OCI-LY1 (cell line): ENCODE data around the gene TCEANC.

Experiments used
- H2AFZ ChIP-seq: fragments of 200-600 bp; sonication (generic), shearing (Covaris generic); 2 replicates; pipeline ENCODE4 v1.6.0; 2014; ENCODE audit warnings: antibody characterized with exemption, mild to moderate bottlenecking, low read length
- H3F3A ChIP-seq: fragments of 200-600 bp; sonication (generic), shearing (Covaris generic); 2 replicates; pipeline ENCODE4 v1.6.0; 2014; ENCODE audit warnings: mild to moderate bottlenecking, antibody characterized with exemption, low read length, moderate library complexity; ENCODE audit not compliant: insufficient read depth
- H3K27ac ChIP-seq: fragments of 200-600 bp; sonication (generic); 2 replicates; pipeline ENCODE4 v1.5.1; 2014; ENCODE audit warnings: low read length, mixed run types, mild to moderate bottlenecking, low read depth; ENCODE audit not compliant: poor library complexity, severe bottlenecking
- H3K27me3 ChIP-seq: fragments of 200-600 bp; sonication (generic); 2 replicates; pipeline ENCODE4 v1.6.0; 2014; ENCODE audit warnings: antibody characterized with exemption, mild to moderate bottlenecking, low read length, moderate library complexity; ENCODE audit not compliant: insufficient read depth
- H3K36me3 ChIP-seq: fragments of 200-600 bp; sonication (generic); 2 replicates; pipeline ENCODE4 v1.6.1; 2014; ENCODE audit warnings: mild to moderate bottlenecking, antibody characterized with exemption, low read length, moderate library complexity, mixed read lengths; ENCODE audit not compliant: insufficient read depth
- H3K4me1 ChIP-seq: fragments of 200-600 bp; sonication (generic); 2 replicates; pipeline ENCODE4 v1.5.1; 2014; ENCODE audit warnings: mild to moderate bottlenecking, low read length, moderate library complexity; ENCODE audit not compliant: insufficient read depth, severe bottlenecking
- H3K4me2 ChIP-seq: fragments of 200-600 bp; sonication (generic), shearing (Covaris generic); 2 replicates; pipeline ENCODE4 v1.6.1; 2014; ENCODE audit warnings: low read length
- H3K4me3 ChIP-seq: fragments of 200-600 bp; sonication (generic); 2 replicates; pipeline ENCODE4 v1.5.1; 2014; ENCODE audit warnings: low read length, low read depth, mild to moderate bottlenecking, mixed read lengths; ENCODE audit not compliant: poor library complexity, severe bottlenecking
- H3K79me2 ChIP-seq: fragments of 200-600 bp; shearing (Covaris generic); 2 replicates; pipeline ENCODE4 v1.6.1; 2016; ENCODE audit warnings: mixed run types, low read length, mixed read lengths; ENCODE audit not compliant: insufficient read depth
- H3K9ac ChIP-seq: fragments of 200-600 bp; sonication (generic), shearing (Covaris generic); 2 replicates; pipeline ENCODE4 v1.6.1; 2014; ENCODE audit warnings: mild to moderate bottlenecking, low read length, mixed read lengths
- H3K9me2 ChIP-seq: fragments of 200-600 bp; sonication (generic), shearing (Covaris generic); 2 replicates; pipeline ENCODE4 v1.6.1; 2014; ENCODE audit warnings: low read depth, mild to moderate bottlenecking, low read length, mixed read lengths
- H3K9me3 ChIP-seq: fragments of 200-600 bp; shearing (Covaris generic); 2 replicates; pipeline ENCODE4 v1.6.1; 2014; ENCODE audit warnings: low read length, mixed read lengths
- H4K20me1 ChIP-seq: fragments of 200-600 bp; sonication (generic), shearing (Covaris generic); 2 replicates; pipeline ENCODE4 v1.6.0; 2016; ENCODE audit warnings: mild to moderate bottlenecking, low read length; ENCODE audit not compliant: insufficient read depth
- EZH2 ChIP-seq: fragments of 200-600 bp; sonication (generic), shearing (Covaris generic); IDR thresholded peaks from 2 replicates; pipeline ENCODE4 v1.8.0; 2017; ENCODE audit warnings: borderline replicate concordance, mixed run types, mild to moderate bottlenecking, antibody characterized with exemption, low read length, moderate library complexity, mixed read lengths
- TF ChIP-seq, protein P1 (sequence below): fragments of 200-600 bp; sonication (generic), shearing (Covaris generic); IDR thresholded peaks from 2 replicates; pipeline ENCODE4 v1.5.1; 2017; ENCODE audit warnings: mild to moderate bottlenecking, antibody characterized with exemption, low read length, moderate library complexity, mixed read lengths

TCEANC gene

DNA sequence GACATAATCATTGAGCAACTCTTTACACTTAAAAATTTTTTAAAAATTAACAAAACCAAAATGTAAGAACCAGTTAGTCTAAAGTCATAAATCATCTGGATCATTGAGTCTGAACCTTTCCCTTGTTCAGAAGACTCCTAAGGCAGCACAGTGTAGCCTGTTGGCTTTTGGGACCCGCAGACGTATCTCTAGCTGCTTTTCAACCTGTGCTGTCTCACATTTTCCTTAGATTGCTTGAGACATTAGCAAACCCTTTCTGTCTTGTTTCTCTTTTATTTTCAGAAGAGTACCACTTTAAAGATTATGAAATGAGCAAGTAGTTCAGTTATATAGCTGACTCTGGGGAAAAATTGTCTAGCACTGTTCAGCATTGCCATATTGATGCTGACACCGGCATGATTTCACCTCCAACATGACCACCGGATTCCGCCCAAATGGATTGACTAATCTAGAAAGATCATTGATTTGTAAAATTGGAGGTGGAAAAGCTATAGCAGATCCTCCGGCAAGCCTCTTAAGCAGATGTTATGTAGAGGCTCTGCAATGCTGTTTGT, 8.9 kb downstream of the TCEANC start:
- TF ChIP-seq, protein P1, sequence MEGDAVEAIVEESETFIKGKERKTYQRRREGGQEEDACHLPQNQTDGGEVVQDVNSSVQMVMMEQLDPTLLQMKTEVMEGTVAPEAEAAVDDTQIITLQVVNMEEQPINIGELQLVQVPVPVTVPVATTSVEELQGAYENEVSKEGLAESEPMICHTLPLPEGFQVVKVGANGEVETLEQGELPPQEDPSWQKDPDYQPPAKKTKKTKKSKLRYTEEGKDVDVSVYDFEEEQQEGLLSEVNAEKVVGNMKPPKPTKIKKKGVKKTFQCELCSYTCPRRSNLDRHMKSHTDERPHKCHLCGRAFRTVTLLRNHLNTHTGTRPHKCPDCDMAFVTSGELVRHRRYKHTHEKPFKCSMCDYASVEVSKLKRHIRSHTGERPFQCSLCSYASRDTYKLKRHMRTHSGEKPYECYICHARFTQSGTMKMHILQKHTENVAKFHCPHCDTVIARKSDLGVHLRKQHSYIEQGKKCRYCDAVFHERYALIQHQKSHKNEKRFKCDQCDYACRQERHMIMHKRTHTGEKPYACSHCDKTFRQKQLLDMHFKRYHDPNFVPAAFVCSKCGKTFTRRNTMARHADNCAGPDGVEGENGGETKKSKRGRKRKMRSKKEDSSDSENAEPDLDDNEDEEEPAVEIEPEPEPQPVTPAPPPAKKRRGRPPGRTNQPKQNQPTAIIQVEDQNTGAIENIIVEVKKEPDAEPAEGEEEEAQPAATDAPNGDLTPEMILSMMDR, result no peak
- TF ChIP-seq EZH2, result no peak
- H4K20me1 ChIP-seq, result no peaks in the 10 kb centered on the region
- no peak overlapping the region for H2AFZ ChIP-seq
- H3K9me3 ChIP-seq, result no peaks in the 10 kb centered on the region
- peak overlapping the region; percentile 80 for H3K27ac ChIP-seq
- peak overlapping the region; percentile 52 for H3K9ac ChIP-seq
- peaks cover 29% of the 10 kb centered on the region for H3K4me1 ChIP-seq
- H3K36me3 ChIP-seq, result peaks cover 23% of the 10 kb centered on the region
- H3K27me3 ChIP-seq, result no peaks in the 10 kb centered on the region
- H3K4me3 ChIP-seq, result peak overlapping the region; percentile 38
- peak overlapping the region; percentile 60 for H3K4me2 ChIP-seq
- no peaks in the 10 kb centered on the region for H3K9me2 ChIP-seq
- no peaks in the 10 kb centered on the region for H3F3A ChIP-seq
- no peaks in the 10 kb centered on the region for H3K79me2 ChIP-seq

DNA sequence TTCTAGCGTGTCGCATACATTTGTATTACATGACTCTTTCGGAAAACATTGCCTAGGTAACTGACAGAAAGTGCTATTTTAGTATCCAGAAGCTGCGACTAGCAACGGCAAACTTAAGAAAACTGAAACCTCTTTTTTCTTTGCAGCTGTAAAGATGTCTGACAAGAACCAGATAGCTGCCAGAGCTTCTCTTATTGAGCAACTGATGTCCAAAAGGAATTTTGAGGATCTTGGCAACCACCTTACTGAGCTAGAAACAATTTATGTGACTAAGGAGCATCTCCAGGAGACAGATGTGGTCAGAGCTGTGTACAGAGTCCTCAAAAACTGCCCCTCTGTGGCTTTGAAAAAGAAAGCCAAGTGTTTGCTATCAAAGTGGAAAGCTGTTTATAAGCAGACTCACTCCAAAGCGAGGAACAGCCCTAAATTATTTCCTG, 9.4 kb downstream of the TCEANC start:
- H3K36me3 ChIP-seq, result peaks cover 23% of the 10 kb centered on the region
- TF ChIP-seq EZH2, result no peak
- TF ChIP-seq, protein P1, result no peak
- H4K20me1 ChIP-seq, result no peaks in the 10 kb centered on the region
- H3K9me3 ChIP-seq, result no peaks in the 10 kb centered on the region
- H3K9ac ChIP-seq, result peak overlapping the region; percentile 52
- H3K27ac ChIP-seq, result peak overlapping the region; percentile 80
- peak overlapping the region; percentile 60 for H3K4me2 ChIP-seq
- H3F3A ChIP-seq, result no peaks in the 10 kb centered on the region
- no peaks in the 10 kb centered on the region for H3K27me3 ChIP-seq
- no peak overlapping the region for H2AFZ ChIP-seq
- no peaks in the 10 kb centered on the region for H3K79me2 ChIP-seq
- H3K4me1 ChIP-seq, result peaks cover 33% of the 10 kb centered on the region
- peak overlapping the region; percentile 38 for H3K4me3 ChIP-seq
- no peaks in the 10 kb centered on the region for H3K9me2 ChIP-seq

DNA sequence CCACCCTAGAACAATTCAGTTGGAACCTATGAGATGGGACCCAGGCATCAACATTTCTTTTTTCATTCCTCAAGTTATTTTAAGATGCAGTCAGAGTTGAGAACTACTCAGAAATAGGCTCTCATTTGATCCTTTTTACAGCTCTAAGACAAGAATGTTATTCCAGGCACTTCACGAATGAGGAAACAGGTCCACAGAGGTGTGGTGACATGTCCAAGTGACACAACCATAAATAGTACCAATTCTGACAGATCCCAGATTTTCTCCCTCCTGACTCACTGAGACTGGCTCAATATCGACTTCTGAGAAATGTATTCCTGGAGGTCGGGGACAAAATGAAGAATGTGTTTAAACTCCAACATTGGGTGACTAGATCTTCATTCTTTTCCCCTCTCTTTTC, 11.1 kb downstream of the TCEANC start:
- Histone ChIP-seq H3K4me2 (no peak overlapping the region), H3K9me3 (no peaks in the 10 kb centered on the region), H3K79me2 (no peaks in the 10 kb centered on the region), H4K20me1 (no peaks in the 10 kb centered on the region), H3K4me1 (peaks cover 30% of the 10 kb centered on the region), H3K9ac (no peak overlapping the region), H3K27ac (no peak overlapping the region), H3K4me3 (no peak overlapping the region), H3K36me3 (peaks cover 23% of the 10 kb centered on the region), H3K27me3 (no peaks in the 10 kb centered on the region), H2AFZ (no peak overlapping the region), H3F3A (no peaks in the 10 kb centered on the region), H3K9me2 (no peaks in the 10 kb centered on the region)
- TF ChIP-seq EZH2, result no peak
- TF ChIP-seq, protein P1, result no peak
